Upper lobe of right lung (tissue), 1 donor: ENCODE data around the gene ZFP91. TPM values are rescaled to one million over a fixed set of nuclear protein-coding genes. Genes with fewer than 3 reads are reported as not detected.
A peak's percentile ranks its signal among the peaks of the same experiment; 100 is the strongest.

Source experiments
- ATAC-seq: fragments of 200-7000 bp; cut with Tn5 transposase; one replicate; pipeline ENCODE4 v1.9.1; 2020; ENCODE audit warnings: mild to moderate bottlenecking, moderate library complexity
- DNase-seq: peaks from one replicate; pipeline ENCODE4 v3.0.0-alpha.2; 2020
- H3K27ac ChIP-seq: fragments of 200-600 bp; one replicate; pipeline ENCODE4 v1.8.0; 2022
- H3K27me3 ChIP-seq: fragments of 200-600 bp; one replicate; pipeline ENCODE4 v1.8.0; 2022; ENCODE audit warnings: mild to moderate bottlenecking
- H3K36me3 ChIP-seq: fragments of 200-600 bp; one replicate; pipeline ENCODE4 v1.8.0; 2022
- H3K4me1 ChIP-seq: fragments of 200-600 bp; one replicate; pipeline ENCODE4 v1.8.0; 2022
- H3K4me3 ChIP-seq: fragments of 200-600 bp; one replicate; pipeline ENCODE4 v1.8.0; 2022; ENCODE audit warnings: mild to moderate bottlenecking
- H3K9me3 ChIP-seq: fragments of 200-600 bp; one replicate; pipeline ENCODE4 v1.8.0; 2022
- CTCF ChIP-seq: fragments of 200-600 bp; IDR thresholded peaks from one replicate; pipeline ENCODE4 v1.8.0; 2022; ENCODE audit warnings: antibody characterized with exemption
- intact Hi-C: fragments of 100-400 bp; cut with DNase I; formaldehyde crosslinking; loops from one replicate; pipeline ENCODE4 v1.11.0; 2022
- total RNA-seq: library from RNA; stranded (reverse); fragmentation: NEBNext Ultra II Directional; extraction: Animal tissue kit (Norgen Biotek cat#: 25700); gene quantifications from one replicate; pipeline ENCODE4 v1.2.1, GENCODE V29; 2021
- donor health status: DM: no; HTN: yes; CAD: no; lungs with severe emphysema.

The ZFP91 gene
- total RNA-seq, 1 donor from 2014 or later: 48.3 TPM

- H3K9me3 ChIP-seq: no peaks in the 10 kb centered on the region
- DNase-seq (no peak), ATAC-seq (no peak)
- no peak overlapping the region for H3K4me3 ChIP-seq
- H3K4me1 ChIP-seq: no peaks in the 10 kb centered on the region
- intact Hi-C loops: no loop called here
- H3K27me3 ChIP-seq: no peaks in the 10 kb centered on the region
- no peaks in the 10 kb centered on the region for H3K36me3 ChIP-seq
- no peak overlapping the region for H3K27ac ChIP-seq
- no peak for TF ChIP-seq CTCF
These were observed 53.6 kb downstream of the ZFP91 start for GRCh38 chr11:58632510-58632909.

GRCh38 chr11:58636587-58636986, 57.7 kb downstream of the ZFP91 start:
- ATAC-seq (no peak), DNase-seq (no peak)
- Histone ChIP-seq H3K36me3 (no peaks in the 10 kb centered on the region), H3K27ac (no peak overlapping the region), H3K4me1 (peaks cover 12% of the 10 kb centered on the region), H3K4me3 (no peak overlapping the region), H3K9me3 (no peaks in the 10 kb centered on the region), H3K27me3 (no peaks in the 10 kb centered on the region)
- intact Hi-C loops: no loop called here
- TF ChIP-seq CTCF: no peak

- ATAC-seq: no peak
- Histone ChIP-seq H3K27me3 (no peaks in the 10 kb centered on the region), H3K4me1 (peaks cover 12% of the 10 kb centered on the region), H3K9me3 (no peaks in the 10 kb centered on the region), H3K27ac (no peak overlapping the region), H3K36me3 (no peaks in the 10 kb centered on the region), H3K4me3 (no peak overlapping the region)
- DNase-seq: no peak
- intact Hi-C loops: no loop called here
- no peak for TF ChIP-seq CTCF
These were observed 58.5 kb downstream of the ZFP91 start for GRCh38 chr11:58637371-58637770.

- H3K27ac ChIP-seq: no peak overlapping the region
- peaks cover 12% of the 10 kb centered on the region for H3K4me1 ChIP-seq
- no peaks in the 10 kb centered on the region for H3K36me3 ChIP-seq
- intact Hi-C loops: no loop called here
- H3K4me3 ChIP-seq: no peak overlapping the region
- no peaks in the 10 kb centered on the region for H3K9me3 ChIP-seq
- no peak for TF ChIP-seq CTCF
- ATAC-seq (no peak), DNase-seq (no peak)
- H3K27me3 ChIP-seq: no peaks in the 10 kb centered on the region
These were observed 60.2 kb downstream of the ZFP91 start for GRCh38 chr11:58639103-58639502.

GRCh38 chr11:58639669-58640068, 60.8 kb downstream of the ZFP91 start:
- no peak overlapping the region for H3K27ac ChIP-seq
- no peak overlapping the region for H3K4me3 ChIP-seq
- TF ChIP-seq CTCF: no peak
- H3K27me3 ChIP-seq: no peaks in the 10 kb centered on the region
- DNase-seq (no peak), ATAC-seq (peak; percentile 62)
- no peaks in the 10 kb centered on the region for H3K9me3 ChIP-seq
- H3K4me1 ChIP-seq: peaks cover 12% of the 10 kb centered on the region
- no peaks in the 10 kb centered on the region for H3K36me3 ChIP-seq
- intact Hi-C loops: no loop called here

GRCh38 chr11:58640386-58641023, 61.6 kb downstream of the ZFP91 start:
- DNase-seq (no peak), ATAC-seq (peak; percentile 71)
- Histone ChIP-seq H3K9me3 (no peaks in the 10 kb centered on the region), H3K27me3 (no peaks in the 10 kb centered on the region), H3K27ac (no peak overlapping the region), H3K36me3 (no peaks in the 10 kb centered on the region), H3K4me1 (peaks cover 12% of the 10 kb centered on the region), H3K4me3 (no peak overlapping the region)
- intact Hi-C loops: no loop called here
- TF ChIP-seq CTCF: no peak
